ENCODE measurements around the gene PTGIS.

The PTGIS gene

DNA sequence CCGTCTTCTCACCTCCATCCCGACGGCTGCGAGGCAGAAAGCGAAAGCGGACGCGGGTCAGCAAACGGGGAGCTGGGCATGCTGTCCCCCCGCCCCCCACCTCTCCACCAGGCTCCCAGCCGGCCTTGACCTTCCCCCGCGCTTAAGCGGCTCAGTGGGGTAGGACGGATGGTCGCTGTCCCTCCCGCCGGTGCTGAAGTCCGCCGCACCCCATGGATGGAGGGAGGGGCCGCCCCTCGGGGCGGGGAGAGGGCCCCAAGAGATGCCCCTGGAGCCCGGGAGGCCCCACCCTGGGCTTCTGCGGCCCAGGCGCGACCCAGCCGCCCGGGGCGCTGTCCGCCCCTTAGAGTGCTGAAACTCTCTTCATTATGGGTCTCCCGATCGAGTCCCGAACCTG lies 85.3 kb downstream of the PTGIS start, which contains the start of gene KCNB1:
Gene KCNB1 (minus strand): TSS at position 48 of the 397 bp plus-strand sequence. CDS start 188 bp downstream, outside the sequence.
- no peak within 1 kb of the TSS for H3K27ac ChIP-seq

DNA sequence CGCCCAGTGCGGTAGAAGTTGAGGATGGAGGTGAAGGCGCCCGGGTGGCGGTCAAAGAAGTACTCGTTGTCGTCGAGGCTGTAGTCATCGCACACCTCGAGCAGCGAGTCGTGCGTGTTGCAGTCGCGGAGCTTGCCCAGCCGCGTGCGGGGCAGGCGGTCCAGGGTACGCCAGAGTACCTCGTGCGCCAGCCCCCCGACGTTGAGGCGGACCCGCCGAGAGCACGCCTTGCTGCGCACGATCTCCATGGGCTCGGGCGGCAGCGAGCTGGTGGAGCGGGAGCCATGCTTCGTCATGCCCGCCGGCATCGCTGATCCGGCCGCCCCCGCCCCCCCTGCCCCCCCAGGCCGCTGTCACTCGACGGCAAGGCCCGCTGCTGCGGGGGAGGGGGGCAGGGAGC lies 85.8 kb downstream of the PTGIS start:
- TF ChIP-seq ZFX (IDR thresholded peaks at IDR 0.05), result no peak
- TF ChIP-seq, protein P1, sequence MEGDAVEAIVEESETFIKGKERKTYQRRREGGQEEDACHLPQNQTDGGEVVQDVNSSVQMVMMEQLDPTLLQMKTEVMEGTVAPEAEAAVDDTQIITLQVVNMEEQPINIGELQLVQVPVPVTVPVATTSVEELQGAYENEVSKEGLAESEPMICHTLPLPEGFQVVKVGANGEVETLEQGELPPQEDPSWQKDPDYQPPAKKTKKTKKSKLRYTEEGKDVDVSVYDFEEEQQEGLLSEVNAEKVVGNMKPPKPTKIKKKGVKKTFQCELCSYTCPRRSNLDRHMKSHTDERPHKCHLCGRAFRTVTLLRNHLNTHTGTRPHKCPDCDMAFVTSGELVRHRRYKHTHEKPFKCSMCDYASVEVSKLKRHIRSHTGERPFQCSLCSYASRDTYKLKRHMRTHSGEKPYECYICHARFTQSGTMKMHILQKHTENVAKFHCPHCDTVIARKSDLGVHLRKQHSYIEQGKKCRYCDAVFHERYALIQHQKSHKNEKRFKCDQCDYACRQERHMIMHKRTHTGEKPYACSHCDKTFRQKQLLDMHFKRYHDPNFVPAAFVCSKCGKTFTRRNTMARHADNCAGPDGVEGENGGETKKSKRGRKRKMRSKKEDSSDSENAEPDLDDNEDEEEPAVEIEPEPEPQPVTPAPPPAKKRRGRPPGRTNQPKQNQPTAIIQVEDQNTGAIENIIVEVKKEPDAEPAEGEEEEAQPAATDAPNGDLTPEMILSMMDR (conservative IDR thresholded peaks at IDR 0.05), result no peak
- H3K27ac ChIP-seq, result no peak overlapping the region

More for the DNA sequence above, 85.3 kb downstream of the PTGIS start, which contains the start of gene KCNB1:
- no peak for TF ChIP-seq ZFX (IDR thresholded peaks at IDR 0.05)
- TF ChIP-seq, protein P1 (conservative IDR thresholded peaks at IDR 0.05), result no peak

DNA sequence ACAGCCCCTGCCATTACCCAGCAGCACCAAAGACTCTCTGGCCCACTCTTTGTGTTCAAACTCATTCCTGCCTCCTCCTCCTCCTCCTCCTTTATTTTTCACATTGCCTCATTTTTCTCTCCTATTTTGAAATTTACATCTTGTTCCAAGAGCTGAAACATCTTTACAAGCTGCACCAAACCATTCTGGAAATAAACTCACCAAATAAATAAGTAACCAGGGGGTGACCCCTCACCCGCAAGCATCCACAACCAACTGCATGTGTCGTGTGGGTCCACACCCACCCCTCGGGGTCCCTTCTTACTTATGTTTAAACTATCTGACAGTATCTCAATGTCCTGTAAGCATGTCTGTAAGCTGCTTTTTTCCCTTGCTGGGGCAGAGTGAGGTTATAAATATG lies 86.8 kb downstream of the PTGIS start:
- TF ChIP-seq ZFX (IDR thresholded peaks at IDR 0.05), result no peak
- TF ChIP-seq, protein P1 (conservative IDR thresholded peaks at IDR 0.05), result no peak
- no peak overlapping the region for H3K27ac ChIP-seq

DNA sequence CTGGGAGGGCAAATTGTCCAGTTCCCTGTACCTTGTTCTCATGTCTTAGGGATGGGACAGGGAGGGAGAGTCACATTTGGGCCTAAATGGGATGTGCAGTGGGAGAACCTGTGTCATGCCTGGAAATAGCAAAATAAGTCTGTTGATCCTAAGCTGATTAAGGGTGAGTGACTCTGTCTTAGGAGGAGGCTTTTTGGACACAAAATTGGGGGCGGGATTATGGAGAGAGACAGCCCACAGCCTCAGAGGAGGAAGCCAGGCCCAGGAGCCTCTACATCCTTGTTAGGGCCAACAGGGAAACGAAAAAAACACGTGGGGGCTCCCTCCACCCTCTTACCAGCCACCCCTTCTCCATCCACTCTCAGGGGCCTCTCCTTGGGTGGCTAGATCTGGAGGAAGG lies 87.7 kb downstream of the PTGIS start:
- TF ChIP-seq ZFX (IDR thresholded peaks at IDR 0.05), result no peak
- TF ChIP-seq, protein P1 (conservative IDR thresholded peaks at IDR 0.05), result no peak
- no peak overlapping the region for H3K27ac ChIP-seq

DNA sequence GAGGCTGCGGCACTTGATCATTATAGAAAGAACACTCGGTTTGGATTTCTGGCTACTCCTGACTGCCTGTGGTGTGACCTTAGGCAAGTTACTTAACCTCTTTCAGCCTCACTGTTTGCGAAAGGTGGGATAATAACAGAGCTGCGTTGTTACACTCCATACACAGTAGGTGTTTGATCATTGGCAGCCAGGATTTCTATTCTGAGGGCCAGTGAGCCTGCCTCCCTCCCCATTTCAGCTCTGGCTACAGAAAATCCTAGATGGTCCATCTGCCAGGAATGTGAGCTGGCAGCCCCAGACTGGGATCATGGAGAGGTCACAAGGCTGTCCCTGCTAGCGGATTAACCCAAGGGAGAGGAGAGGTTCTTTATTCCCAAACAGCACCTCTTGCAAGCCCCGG lies 88.2 kb downstream of the PTGIS start:
- H3K27ac ChIP-seq, result no peak overlapping the region
- TF ChIP-seq ZFX (IDR thresholded peaks at IDR 0.05), result no peak
- TF ChIP-seq, protein P1 (conservative IDR thresholded peaks at IDR 0.05), result no peak

DNA sequence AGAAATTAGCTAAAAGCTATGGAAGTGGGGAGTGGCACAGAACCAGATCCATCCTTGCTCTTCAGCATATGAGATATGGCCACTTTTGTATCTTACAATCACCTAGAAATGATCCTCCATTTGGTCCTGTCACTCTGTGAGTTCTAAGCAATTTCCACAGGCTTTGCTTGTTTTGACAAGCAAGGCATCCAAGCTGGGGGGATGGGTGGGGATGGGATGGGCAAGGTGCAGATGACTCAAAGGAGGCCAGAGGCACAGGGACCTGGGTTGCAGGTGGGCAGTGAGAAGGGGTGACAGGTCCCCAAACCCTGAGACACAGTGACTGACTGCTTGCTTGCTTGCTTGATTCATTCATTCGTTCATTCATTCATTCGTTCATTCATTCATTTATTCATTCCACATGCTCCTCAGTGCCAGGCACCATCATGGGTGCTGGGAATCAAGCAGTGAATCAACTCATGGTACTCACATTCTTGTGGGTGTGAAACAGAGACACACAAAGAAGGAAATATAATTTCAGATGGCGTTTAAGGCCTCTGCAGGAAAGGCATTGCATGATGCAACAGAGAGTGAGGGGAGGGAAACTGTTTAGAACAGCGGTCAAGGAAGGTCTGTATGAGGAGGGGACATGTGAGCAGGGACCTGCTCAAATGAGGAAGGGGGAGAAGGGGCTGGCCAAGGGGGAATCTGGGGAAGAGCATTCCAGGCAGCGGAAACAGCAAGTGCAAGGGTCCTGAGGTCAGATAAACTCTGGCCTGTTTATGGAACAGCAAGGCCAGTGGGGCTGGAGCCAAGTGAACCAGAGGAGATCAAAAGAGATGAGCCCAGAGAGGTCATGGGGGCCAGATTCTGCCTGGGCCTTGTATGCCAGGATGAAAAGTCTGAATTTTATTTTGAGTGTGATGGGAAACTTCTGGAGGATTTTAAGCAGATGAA lies 88.9 kb downstream of the PTGIS start:
- H3K27ac ChIP-seq, result no peak overlapping the region
- TF ChIP-seq, protein P1 (conservative IDR thresholded peaks at IDR 0.05), result no peak
- no peak for TF ChIP-seq ZFX (IDR thresholded peaks at IDR 0.05)

DNA sequence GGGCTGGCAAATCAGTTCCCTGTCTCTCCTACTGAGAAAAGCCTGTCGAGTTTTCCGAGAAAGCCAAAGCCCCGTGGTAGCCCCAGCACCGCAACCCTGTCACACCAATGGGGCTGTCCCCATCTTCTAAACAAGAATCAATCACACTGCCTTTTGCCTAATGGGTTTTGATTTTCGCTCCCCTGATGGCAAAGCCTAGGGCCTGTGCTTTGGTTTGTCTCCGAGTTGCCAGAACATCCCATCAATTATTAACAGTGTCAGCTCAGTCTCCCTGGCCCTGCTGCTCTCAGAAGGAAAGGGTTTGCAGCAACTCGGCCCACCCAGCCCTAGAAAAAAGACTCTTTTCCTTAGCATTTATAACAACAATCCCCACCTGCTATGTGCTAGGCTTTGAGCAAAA lies 89.7 kb downstream of the PTGIS start:
- H3K27ac ChIP-seq, result no peak overlapping the region
- TF ChIP-seq ZFX (IDR thresholded peaks at IDR 0.05), result no peak
- TF ChIP-seq, protein P1 (conservative IDR thresholded peaks at IDR 0.05), result no peak

All from C4-2B (cell line).